K562 (cell line): ENCODE measurements around the gene ZSWIM4. TPM values are rescaled to one million over a fixed set of nuclear protein-coding genes. Genes with fewer than 3 reads are reported as not detected.
A peak's percentile ranks its signal among the peaks of the same experiment; 100 is the strongest.

ENCODE experiments used
- ARHGAP35 ChIP-seq: fragments of 450-650 bp; IDR thresholded peaks from 2 replicates; pipeline ENCODE4 v1.6.1; 2018; ENCODE audit not compliant: partially characterized antibody
- BCL6 ChIP-seq: fragments of 250-450 bp; sonication (Bioruptor Pico); IDR thresholded peaks from 2 replicates; pipeline ENCODE4 v1.4.0; 2020
- FOS ChIP-seq: IDR thresholded peaks from 3 replicates; pipeline ENCODE4 v1.6.1; 2011; ENCODE audit not compliant: insufficient read length; ENCODE audit errors: extremely low read depth
- GTF2F1 ChIP-seq: IDR thresholded peaks from 2 replicates; pipeline ENCODE4 v1.6.1; 2011; ENCODE audit warnings: low read depth, low read length, improper control_type of control experiment
- IRF2 ChIP-seq: sonication (generic); formaldehyde crosslinking; IDR thresholded peaks from 2 replicates; pipeline ENCODE4 v1.8.1; 2022; ENCODE audit warnings: mild to moderate bottlenecking, missing genetic modification reagents
- MBD2 ChIP-seq: sonication (generic); IDR thresholded peaks from 2 replicates; pipeline ENCODE4 v1.6.1; 2016; ENCODE audit warnings: low read depth, borderline replicate concordance
- NR1H2 ChIP-seq: sonication (generic); formaldehyde crosslinking; IDR thresholded peaks from 2 replicates; pipeline ENCODE4 v1.4.0; 2020; ENCODE audit warnings: mild to moderate bottlenecking, missing genetic modification reagents
- NR2F6 ChIP-seq: fragments of 450-650 bp; formaldehyde crosslinking; IDR thresholded peaks from 2 replicates; pipeline ENCODE4 v1.4.0; 2020; ENCODE audit warnings: mild to moderate bottlenecking
- NRF1 ChIP-seq, 2 experiments: fragments of 450-650 bp; IDR thresholded peaks in 1 of 2; conservative IDR thresholded peaks in 1 of 2; 2 replicates each; pipeline ENCODE4 v1.6.1; 2014; ENCODE audit warnings: mild to moderate bottlenecking in 2 of 2
- RBM34 ChIP-seq: fragments of 200-400 bp; formaldehyde crosslinking; IDR thresholded peaks from 2 replicates; pipeline ENCODE4 v1.6.1; 2018; ENCODE audit warnings: low read length, borderline replicate concordance; ENCODE audit not compliant: insufficient read depth
- SLC30A9 ChIP-seq: fragments of 250-450 bp; sonication (Bioruptor Pico); IDR thresholded peaks from 2 replicates; pipeline ENCODE4 v1.8.0; 2022; ENCODE audit warnings: mild to moderate bottlenecking, moderate library complexity
- SRF ChIP-seq, 2 experiments: fragments of 250-450, 450-650 bp in 1 of 2; sonication (Bioruptor Pico) in 1 of 2; sonication (generic) in 1 of 2; formaldehyde crosslinking; IDR thresholded peaks; 2 replicates each; pipeline versions ENCODE4 v1.5.0 to v1.5.1; 2020 to 2022; ENCODE audit warnings: mild to moderate bottlenecking in 1 of 2, missing genetic modification reagents in 1 of 2
- ZC3H11A ChIP-seq: IDR thresholded peaks from 2 replicates; pipeline ENCODE4 v1.6.1; 2012; ENCODE audit warnings: low read depth, low read length, improper control_type of control experiment
- ZNF518B ChIP-seq: fragments of 250-450 bp; sonication (Bioruptor Pico); IDR thresholded peaks from 2 replicates; pipeline ENCODE4 v1.5.0; 2021; ENCODE audit warnings: mild to moderate bottlenecking, moderate library complexity
- polyA plus RNA-seq, 8 experiments: library from polyadenylated mRNA; depleted of rRNA in 4 of 8; stranded (reverse) in 5 of 8; unstranded in 3 of 8; fragments of >200 nt; fragmentation: Nextera tagmentation in 2 of 8; fragmentation: Illumina TruSeq in 1 of 8; extraction: Ambion mirVana in 2 of 8; extraction: Trizol in 1 of 8; gene quantifications; 2 replicates each; pipeline versions ENCODE4 v1.2.1 to v1.2.3, GENCODE V29; 2011 to 2014; ENCODE audit warnings: inconsistent platforms in 1 of 8, missing spikeins in 1 of 8
- total RNA-seq, 7 experiments: library from RNA; depleted of rRNA in 6 of 7; stranded (reverse); fragments of >200 nt in 6 of 7; fragmentation: Illumina TruSeq in 2 of 7; extraction: Trizol in 2 of 7; gene quantifications; 2 replicates each; pipeline versions ENCODE4 v1.2.1 to v1.2.3, GENCODE V29; 2011 to 2021; ENCODE audit warnings: low replicate concordance in 1 of 7
- TF ChIP-seq, protein P1 (sequence below): fragments of 250-450 bp; sonication (Bioruptor Pico); IDR thresholded peaks from 2 replicates; pipeline ENCODE4 v1.8.0; 2022; ENCODE audit warnings: inconsistent platforms, mild to moderate bottlenecking, moderate library complexity, borderline replicate concordance

The ZSWIM4 gene
- total and polyA plus RNA-seq, 9 of the 15 experiments (the other 6 are each of a cell fraction or from before 2014, with no cell fraction given), result 0.25 to 3.7 (median 0.79) TPM; not detected in 2

GRCh38 chr19:13817018-13817614, 21.9 kb downstream of the ZSWIM4 start (continued):
- peak; percentile 58 for TF ChIP-seq FOS
- TF ChIP-seq MBD2, result peak; percentile 66
- no peak for TF ChIP-seq RBM34
- no peak for TF ChIP-seq ZNF518B (CRISPR knock-in tag)
- 0 out of 4 replicates have a peak, but pooled peaks of 1 of the 2 experiments have one; percentile 22 for TF ChIP-seq NRF1 (conservative IDR thresholded peaks at IDR 0.05 in 1 of 2, IDR thresholded peaks at IDR 0.05 in 1 of 2)
- TF ChIP-seq SRF (CRISPR knock-in tag; IDR thresholded peaks at IDR 0.05), result peak in 1 of 2 experiments; percentile 41; a peak in 1 of 4 replicates
- no peak for TF ChIP-seq ARHGAP35
- TF ChIP-seq, protein P1, sequence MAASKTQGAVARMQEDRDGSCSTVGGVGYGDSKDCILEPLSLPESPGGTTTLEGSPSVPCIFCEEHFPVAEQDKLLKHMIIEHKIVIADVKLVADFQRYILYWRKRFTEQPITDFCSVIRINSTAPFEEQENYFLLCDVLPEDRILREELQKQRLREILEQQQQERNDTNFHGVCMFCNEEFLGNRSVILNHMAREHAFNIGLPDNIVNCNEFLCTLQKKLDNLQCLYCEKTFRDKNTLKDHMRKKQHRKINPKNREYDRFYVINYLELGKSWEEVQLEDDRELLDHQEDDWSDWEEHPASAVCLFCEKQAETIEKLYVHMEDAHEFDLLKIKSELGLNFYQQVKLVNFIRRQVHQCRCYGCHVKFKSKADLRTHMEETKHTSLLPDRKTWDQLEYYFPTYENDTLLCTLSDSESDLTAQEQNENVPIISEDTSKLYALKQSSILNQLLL (CRISPR knock-in tag), result no peak
- no peak for TF ChIP-seq GTF2F1
- TF ChIP-seq IRF2 (CRISPR knock-in tag), result no peak
- TF ChIP-seq NR2F6 (CRISPR knock-in tag), result no peak
- TF ChIP-seq SLC30A9 (CRISPR knock-in tag), result no peak
- TF ChIP-seq NR1H2 (CRISPR knock-in tag), result no peak
- TF ChIP-seq BCL6, result no peak
- no peak for TF ChIP-seq ZC3H11A
